ENCODE results near the gene MYOG. TPM values are rescaled to one million over a fixed set of nuclear protein-coding genes. Genes with fewer than 3 reads are reported as not detected.

MYOG gene
- total RNA-seq, 1 donor from 2014 or later: not detected

- H3K4me1 ChIP-seq: no peaks in the 10 kb centered on the region
- no peaks in the 10 kb centered on the region for H3K27me3 ChIP-seq
- TF ChIP-seq, protein P1, sequence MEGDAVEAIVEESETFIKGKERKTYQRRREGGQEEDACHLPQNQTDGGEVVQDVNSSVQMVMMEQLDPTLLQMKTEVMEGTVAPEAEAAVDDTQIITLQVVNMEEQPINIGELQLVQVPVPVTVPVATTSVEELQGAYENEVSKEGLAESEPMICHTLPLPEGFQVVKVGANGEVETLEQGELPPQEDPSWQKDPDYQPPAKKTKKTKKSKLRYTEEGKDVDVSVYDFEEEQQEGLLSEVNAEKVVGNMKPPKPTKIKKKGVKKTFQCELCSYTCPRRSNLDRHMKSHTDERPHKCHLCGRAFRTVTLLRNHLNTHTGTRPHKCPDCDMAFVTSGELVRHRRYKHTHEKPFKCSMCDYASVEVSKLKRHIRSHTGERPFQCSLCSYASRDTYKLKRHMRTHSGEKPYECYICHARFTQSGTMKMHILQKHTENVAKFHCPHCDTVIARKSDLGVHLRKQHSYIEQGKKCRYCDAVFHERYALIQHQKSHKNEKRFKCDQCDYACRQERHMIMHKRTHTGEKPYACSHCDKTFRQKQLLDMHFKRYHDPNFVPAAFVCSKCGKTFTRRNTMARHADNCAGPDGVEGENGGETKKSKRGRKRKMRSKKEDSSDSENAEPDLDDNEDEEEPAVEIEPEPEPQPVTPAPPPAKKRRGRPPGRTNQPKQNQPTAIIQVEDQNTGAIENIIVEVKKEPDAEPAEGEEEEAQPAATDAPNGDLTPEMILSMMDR (IDR thresholded peaks at IDR 0.05): no peak
- TF ChIP-seq POLR2AphosphoS5 (IDR thresholded peaks at IDR 0.05; ENCODE audit: insufficient read depth in 1 of 2, low read depth in 1 of 2) (no peak), POLR2A (IDR thresholded peaks at IDR 0.05) (no peak)
- intact Hi-C loops (cut with DNase I): no loop called here
- H3K27ac ChIP-seq: no peak overlapping the region
- no peaks in the 10 kb centered on the region for H3K9me3 ChIP-seq
- H3K4me3 ChIP-seq: no peak overlapping the region
- no peaks in the 10 kb centered on the region for H3K36me3 ChIP-seq
- peak; percentile 61 to 69 for DNase-seq (ENCODE audit: extremely low spot score in 2 of 2)
These were observed 3.8 kb upstream of the MYOG start for GRCh38 chr1:203089651-203090045.

- no peaks in the 10 kb centered on the region for H3K9me3 ChIP-seq
- H3K4me1 ChIP-seq: no peaks in the 10 kb centered on the region
- H3K27me3 ChIP-seq: no peaks in the 10 kb centered on the region
- TF ChIP-seq, protein P1 (IDR thresholded peaks at IDR 0.05): no peak
- TF ChIP-seq POLR2A (IDR thresholded peaks at IDR 0.05) (no peak), POLR2AphosphoS5 (IDR thresholded peaks at IDR 0.05; ENCODE audit: insufficient read depth in 1 of 2, low read depth in 1 of 2) (no peak)
- no peak overlapping the region for H3K4me3 ChIP-seq
- DNase-seq (ENCODE audit: extremely low spot score in 2 of 2): peak in 1 of 2 donors; percentile 34
- intact Hi-C loops (cut with DNase I): no loop called here
- H3K36me3 ChIP-seq: no peaks in the 10 kb centered on the region
- H3K27ac ChIP-seq: no peak overlapping the region
These were observed 3.3 kb upstream of the MYOG start for GRCh38 chr1:203089001-203089650.

GRCh38 chr1:203088441-203088840, 2.6 kb upstream of the MYOG start:
- Histone ChIP-seq H3K36me3 (no peaks in the 10 kb centered on the region), H3K4me3 (no peak overlapping the region), H3K4me1 (no peaks in the 10 kb centered on the region), H3K27me3 (no peaks in the 10 kb centered on the region), H3K9me3 (no peaks in the 10 kb centered on the region), H3K27ac (no peak overlapping the region)
- peak; percentile 28 to 60 for DNase-seq (ENCODE audit: extremely low spot score in 2 of 2)
- TF ChIP-seq, protein P1 (IDR thresholded peaks at IDR 0.05): no peak
- no peak for TF ChIP-seq POLR2AphosphoS5 (IDR thresholded peaks at IDR 0.05; ENCODE audit: insufficient read depth in 1 of 2, low read depth in 1 of 2)
- no peak for TF ChIP-seq POLR2A (IDR thresholded peaks at IDR 0.05)
- intact Hi-C loops (cut with DNase I): no loop called here

- Histone ChIP-seq H3K9me3 (no peaks in the 10 kb centered on the region), H3K27me3 (no peaks in the 10 kb centered on the region), H3K36me3 (no peaks in the 10 kb centered on the region), H3K4me3 (no peak overlapping the region), H3K27ac (no peak overlapping the region), H3K4me1 (no peaks in the 10 kb centered on the region)
- intact Hi-C loops (cut with DNase I): no loop called here
- no peak for TF ChIP-seq POLR2AphosphoS5 (IDR thresholded peaks at IDR 0.05; ENCODE audit: insufficient read depth in 1 of 2, low read depth in 1 of 2)
- peak; percentile 27 to 61 for DNase-seq (ENCODE audit: extremely low spot score in 2 of 2)
These were observed 1.4 kb upstream of the MYOG start for GRCh38 chr1:203086992-203087763.

- no peak overlapping the region for H3K27ac ChIP-seq
- no peaks in the 10 kb centered on the region for H3K9me3 ChIP-seq
- no peak overlapping the region for H3K4me3 ChIP-seq
- TF ChIP-seq, protein P1 (IDR thresholded peaks at IDR 0.05): no peak
- TF ChIP-seq POLR2A (IDR thresholded peaks at IDR 0.05) (no peak), POLR2AphosphoS5 (IDR thresholded peaks at IDR 0.05; ENCODE audit: insufficient read depth in 1 of 2, low read depth in 1 of 2) (no peak)
- H3K4me1 ChIP-seq: no peaks in the 10 kb centered on the region
- no peaks in the 10 kb centered on the region for H3K27me3 ChIP-seq
- intact Hi-C loops (cut with DNase I): no loop called here
- H3K36me3 ChIP-seq: no peaks in the 10 kb centered on the region
- peak; percentile 67 to 79 for DNase-seq (ENCODE audit: extremely low spot score in 2 of 2)
These were observed 954 bp downstream of the MYOG start for GRCh38 chr1:203084588-203085527.
